Neural cell (in vitro differentiated cells): ENCODE data around the gene TXNIP. TPM values are rescaled to one million over a fixed set of nuclear protein-coding genes. Genes with fewer than 3 reads are reported as not detected.

Source experiments
- H2AFZ ChIP-seq: fragments of 200-600, 300-800 bp; sonication (generic), shearing (Covaris generic); 2 replicates; pipeline ENCODE4 v1.6.0; 2014; ENCODE audit warnings: low read depth, mild to moderate bottlenecking, antibody characterized with exemption, low read length, moderate library complexity
- H3F3A ChIP-seq: fragments of 200-600 bp; shearing (Covaris generic); 2 replicates; pipeline ENCODE4 v1.6.1; 2016; ENCODE audit warnings: mild to moderate bottlenecking, moderate library complexity, mixed read lengths, antibody characterized with exemption, low read length; ENCODE audit not compliant: insufficient read depth, poor library complexity, severe bottlenecking
- H3K27ac ChIP-seq: fragments of 200-600, 300-800 bp; sonication (generic), shearing (Covaris generic); 2 replicates; pipeline ENCODE4 v1.5.1; 2014; ENCODE audit warnings: mild to moderate bottlenecking, low read length, moderate library complexity
- H3K27me3 ChIP-seq: fragments of 300-800, 200-600 bp; sonication (generic), shearing (Covaris generic); 2 replicates; pipeline ENCODE4 v1.6.0; 2014; ENCODE audit warnings: mild to moderate bottlenecking, low read depth, low read length, moderate library complexity; ENCODE audit not compliant: insufficient read depth
- H3K36me3 ChIP-seq: fragments of 300-800, 200-600 bp; sonication (generic), shearing (Covaris generic); 2 replicates; pipeline ENCODE4 v1.5.1; 2014; ENCODE audit warnings: mild to moderate bottlenecking, antibody characterized with exemption, low read length, moderate library complexity; ENCODE audit not compliant: insufficient read depth
- H3K4me2 ChIP-seq: fragments of 300-800, 200-600 bp; sonication (generic), shearing (Covaris generic); 2 replicates; pipeline ENCODE4 v1.6.0; 2014; ENCODE audit warnings: mild to moderate bottlenecking, low read length
- H3K4me3 ChIP-seq: fragments of 300-800, 200-600 bp; sonication (generic), shearing (Covaris generic); 2 replicates; pipeline ENCODE4 v1.5.1; 2014; ENCODE audit warnings: mild to moderate bottlenecking, low read length, moderate library complexity
- H3K79me2 ChIP-seq: fragments of 200-600 bp; shearing (Covaris generic); replicated peaks from 2 replicates; pipeline ENCODE4 v1.6.0; 2014; ENCODE audit warnings: mild to moderate bottlenecking, low read length, moderate library complexity; ENCODE audit not compliant: insufficient read depth
- H3K9ac ChIP-seq: fragments of 300-800, 200-600 bp; sonication (generic), shearing (Covaris generic); 2 replicates; pipeline ENCODE4 v1.6.1; 2016; ENCODE audit warnings: mild to moderate bottlenecking, low read length, mixed read lengths
- H3K9me2 ChIP-seq: fragments of 200-600 bp; shearing (Covaris generic); 2 replicates; pipeline ENCODE4 v1.6.1; 2016; ENCODE audit warnings: mild to moderate bottlenecking, low read length, mixed read lengths; ENCODE audit not compliant: insufficient read depth
- H3K9me3 ChIP-seq: fragments of 200-600, 300-800 bp; sonication (generic), shearing (Covaris generic); 2 replicates; pipeline ENCODE4 v1.6.1; 2016; ENCODE audit warnings: mild to moderate bottlenecking, mixed run types, low read length, moderate library complexity, mixed read lengths
- H4K20me1 ChIP-seq: fragments of 200-600 bp; shearing (Covaris generic); 2 replicates; pipeline ENCODE4 v1.6.1; 2016; ENCODE audit warnings: mild to moderate bottlenecking, mixed run types; ENCODE audit not compliant: insufficient read depth
- CTCF ChIP-seq: fragments of 450-650 bp; IDR thresholded peaks from 2 replicates; pipeline ENCODE4 v1.5.1; 2014; ENCODE audit warnings: antibody characterized with exemption, mild to moderate bottlenecking, moderate library complexity; ENCODE audit not compliant: poor library complexity, severe bottlenecking
- EP300 ChIP-seq: fragments of 450-650 bp; conservative IDR thresholded peaks from 2 replicates; pipeline ENCODE4 v1.6.1; 2014; ENCODE audit warnings: antibody characterized with exemption, mild to moderate bottlenecking, moderate library complexity; ENCODE audit not compliant: poor library complexity, severe bottlenecking
- EZH2 ChIP-seq: fragments of 200-600, 300-800 bp; shearing (Covaris generic), sonication (generic); IDR thresholded peaks from 2 replicates; pipeline ENCODE4 v1.6.1; 2014; ENCODE audit warnings: antibody characterized with exemption, low read length, borderline replicate concordance, mild to moderate bottlenecking; ENCODE audit not compliant: insufficient read depth, poor library complexity, severe bottlenecking
- MXI1 ChIP-seq: fragments of 450-650 bp; conservative IDR thresholded peaks from 2 replicates; pipeline ENCODE4 v1.6.1; 2014; ENCODE audit warnings: antibody characterized with exemption, mild to moderate bottlenecking; ENCODE audit not compliant: poor library complexity, severe bottlenecking
- POLR2AphosphoS5 ChIP-seq: IDR thresholded peaks from 2 replicates; pipeline ENCODE4 v1.6.1; 2012
- RAD21 ChIP-seq: fragments of 450-650 bp; conservative IDR thresholded peaks from 2 replicates; pipeline ENCODE4 v1.6.1; 2014; ENCODE audit warnings: antibody characterized with exemption, mild to moderate bottlenecking, moderate library complexity
- REST ChIP-seq: IDR thresholded peaks from 2 replicates; pipeline ENCODE4 v1.6.1; 2012; ENCODE audit warnings: borderline replicate concordance
- SMC3 ChIP-seq: fragments of 450-650 bp; conservative IDR thresholded peaks from 2 replicates; pipeline ENCODE4 v1.6.1; 2014; ENCODE audit warnings: antibody characterized with exemption, mild to moderate bottlenecking, moderate library complexity; ENCODE audit not compliant: poor library complexity
- TAF1 ChIP-seq: IDR thresholded peaks from 2 replicates; pipeline ENCODE4 v1.6.1; 2012; ENCODE audit warnings: low read depth
- polyA plus RNA-seq: library from polyadenylated mRNA; depleted of rRNA; stranded (reverse); fragments of >200 nt; gene quantifications from 2 replicates; pipeline ENCODE4 v1.2.3, GENCODE V29; 2014

Gene TXNIP
- polyA plus RNA-seq, 1 donor from 2014 or later: 140 TPM

GRCh38 chr1:145977486-145978470, 18.6 kb downstream of the TXNIP start:
- Histone ChIP-seq H3K36me3 (no peaks in the 10 kb centered on the region), H4K20me1 (no peaks in the 10 kb centered on the region), H3K9me3 (no peaks in the 10 kb centered on the region), H3K9me2 (no peaks in the 10 kb centered on the region), H3K4me3 (no peak overlapping the region), H3K9ac (peak overlapping the region; percentile 60), H3K4me2 (no peak overlapping the region), H3K79me2 (no peaks in the 10 kb centered on the region), H3K27ac (peak overlapping the region; percentile 90), H2AFZ (no peak overlapping the region), H3K27me3 (no peaks in the 10 kb centered on the region), H3F3A (no peaks in the 10 kb centered on the region)
- peak; percentile 93 for TF ChIP-seq SMC3
- no peak for TF ChIP-seq POLR2AphosphoS5
- peak; percentile 94 for TF ChIP-seq CTCF
- no peak for TF ChIP-seq MXI1
- TF ChIP-seq EZH2: no peak
- TF ChIP-seq TAF1: no peak
- no peak for TF ChIP-seq REST
- no peak for TF ChIP-seq EP300
- peak; percentile 92 for TF ChIP-seq RAD21

GRCh38 chr1:145977016-145977415, 19.4 kb downstream of the TXNIP start:
- Histone ChIP-seq H3K9ac (peak overlapping the region; percentile 28), H3K9me3 (no peaks in the 10 kb centered on the region), H4K20me1 (no peaks in the 10 kb centered on the region), H3K36me3 (no peaks in the 10 kb centered on the region), H3K4me2 (no peak overlapping the region), H3K4me3 (no peak overlapping the region), H3K27me3 (no peaks in the 10 kb centered on the region), H3K79me2 (no peaks in the 10 kb centered on the region), H2AFZ (no peak overlapping the region), H3K27ac (no peak overlapping the region), H3K9me2 (no peaks in the 10 kb centered on the region), H3F3A (no peaks in the 10 kb centered on the region)
- TF ChIP-seq TAF1 (no peak), RAD21 (no peak), EZH2 (no peak), MXI1 (no peak), REST (no peak), POLR2AphosphoS5 (no peak), CTCF (no peak), EP300 (no peak), SMC3 (no peak)
